Memory B cell (primary cell): Measurements from ENCODE around the gene CTSZ.
"Not testable (repeated sequence)": the region's sequence is repeated elsewhere in the genome, so short reads cannot be mapped to it uniquely, and the experiment has no call there.

Experiments used
- ATAC-seq: fragments of 150-1000 bp; cut with Tn5 transposase; 2 replicates; pipeline ENCODE4 v1.10.0; 2021; ENCODE audit warnings: low read depth, mild to moderate bottlenecking, moderate library complexity
- DNase-seq, 2 donors: peaks; one replicate each; pipeline ENCODE4 v3.0.0; 2022; ENCODE audit warnings: low spot score in 2 of 2
- H3K27ac Mint-ChIP-seq: one replicate; pipeline ENCODE4 v1.8.0; 2022; ENCODE audit warnings: mild to moderate bottlenecking, moderate library complexity, mixed read lengths
- H3K27me3 Mint-ChIP-seq: one replicate; pipeline ENCODE4 v1.8.0; 2022; ENCODE audit warnings: mixed read lengths
- H3K36me3 Mint-ChIP-seq: one replicate; pipeline ENCODE4 v1.8.0; 2022; ENCODE audit warnings: mild to moderate bottlenecking, mixed read lengths
- H3K4me1 Mint-ChIP-seq: one replicate; pipeline ENCODE4 v1.8.0; 2022; ENCODE audit warnings: mixed read lengths
- H3K4me3 Mint-ChIP-seq: one replicate; pipeline ENCODE4 v1.8.0; 2022; ENCODE audit warnings: mild to moderate bottlenecking, moderate library complexity, mixed read lengths
- H3K9me3 Mint-ChIP-seq: one replicate; pipeline ENCODE4 v1.8.0; 2022; ENCODE audit warnings: mixed read lengths

Gene CTSZ

GRCh38 chr20:58978351-58979190 is 28.5 kb downstream of the CTSZ start:
- Mint-ChIP-seq H3K27me3 (no peaks in the 10 kb centered on the region), H3K4me1 (peaks cover 22% of the 10 kb centered on the region), H3K4me3 (no peak overlapping the region), H3K9me3 (peaks cover 6% of the 10 kb centered on the region), H3K36me3 (peaks cover 2% of the 10 kb centered on the region), H3K27ac (no peak overlapping the region)
- DNase-seq (no peak), ATAC-seq (no peak)

- Mint-ChIP-seq H3K27me3 (no peaks in the 10 kb centered on the region), H3K27ac (no peak overlapping the region), H3K9me3 (peaks cover 6% of the 10 kb centered on the region), H3K36me3 (peaks cover 2% of the 10 kb centered on the region), H3K4me3 (no peak overlapping the region), H3K4me1 (peaks cover 14% of the 10 kb centered on the region)
- DNase-seq = no peak
- no peak for ATAC-seq
Observed at GRCh38 chr20:58976061-58976730, 30.9 kb downstream of the CTSZ start.

GRCh38 chr20:58975353-58975752 is 31.7 kb downstream of the CTSZ start:
- H3K27ac Mint-ChIP-seq = no peak overlapping the region
- H3K36me3 Mint-ChIP-seq = peaks cover 2% of the 10 kb centered on the region

GRCh38 chr20:58973866-58974265 is 33.2 kb downstream of the CTSZ start:
- peaks cover 2% of the 10 kb centered on the region for H3K36me3 Mint-ChIP-seq
- H3K27ac Mint-ChIP-seq = no peak overlapping the region
- peaks cover 25% of the 10 kb centered on the region for H3K4me1 Mint-ChIP-seq
- ATAC-seq = no peak
- H3K9me3 Mint-ChIP-seq = peaks cover 6% of the 10 kb centered on the region
- no peak for DNase-seq
- H3K4me3 Mint-ChIP-seq = no peak overlapping the region
- H3K27me3 Mint-ChIP-seq = no peaks in the 10 kb centered on the region

More at GRCh38 chr20:58975353-58975752, 31.7 kb downstream of the CTSZ start:
- Mint-ChIP-seq H3K9me3 (peaks cover 6% of the 10 kb centered on the region), H3K27me3 (no peaks in the 10 kb centered on the region), H3K4me3 (no peak overlapping the region), H3K4me1 (peaks cover 18% of the 10 kb centered on the region)
- no peak for ATAC-seq
- DNase-seq = no peak

GRCh38 chr20:58973179-58973578 is 33.9 kb downstream of the CTSZ start:
- no peak for ATAC-seq
- no peaks in the 10 kb centered on the region for H3K27me3 Mint-ChIP-seq
- peaks cover 19% of the 10 kb centered on the region for H3K4me1 Mint-ChIP-seq
- DNase-seq = no peak
- H3K4me3 Mint-ChIP-seq = no peak overlapping the region
- peaks cover 6% of the 10 kb centered on the region for H3K9me3 Mint-ChIP-seq
- H3K36me3 Mint-ChIP-seq = peaks cover 2% of the 10 kb centered on the region
- H3K27ac Mint-ChIP-seq = no peak overlapping the region

GRCh38 chr20:58971429-58971828 is 35.6 kb downstream of the CTSZ start:
- no peak for ATAC-seq
- Mint-ChIP-seq H3K36me3 (no peaks in the 10 kb centered on the region), H3K9me3 (peaks cover 4% of the 10 kb centered on the region), H3K4me1 (peaks cover 19% of the 10 kb centered on the region), H3K27me3 (no peaks in the 10 kb centered on the region), H3K27ac (no peak overlapping the region), H3K4me3 (no peak overlapping the region)
- no peak for DNase-seq

- Mint-ChIP-seq H3K36me3 (no peaks in the 10 kb centered on the region), H3K27me3 (no peaks in the 10 kb centered on the region), H3K9me3 (peaks cover 1% of the 10 kb centered on the region), H3K4me1 (peaks cover 19% of the 10 kb centered on the region), H3K27ac (peak overlapping the region; percentile 42), H3K4me3 (no peak overlapping the region)
- DNase-seq (no peak), ATAC-seq (peak; percentile 78)
Observed at GRCh38 chr20:58970146-58970545, 36.9 kb downstream of the CTSZ start.

GRCh38 chr20:58969439-58969838 is 37.6 kb downstream of the CTSZ start:
- Mint-ChIP-seq H3K27ac (peak overlapping the region; percentile 42), H3K27me3 (no peaks in the 10 kb centered on the region), H3K36me3 (no peaks in the 10 kb centered on the region), H3K4me1 (peaks cover 19% of the 10 kb centered on the region), H3K4me3 (no peak overlapping the region), H3K9me3 (peaks cover 2% of the 10 kb centered on the region)
- ATAC-seq (no peak), DNase-seq (no peak)

- Mint-ChIP-seq H3K4me1 (peaks cover 12% of the 10 kb centered on the region), H3K9me3 (peaks cover 7% of the 10 kb centered on the region), H3K27ac (no peak overlapping the region), H3K36me3 (peaks cover 5% of the 10 kb centered on the region), H3K4me3 (no peak overlapping the region), H3K27me3 (no peaks in the 10 kb centered on the region)
- DNase-seq (no peak), ATAC-seq (no peak)
Observed at GRCh38 chr20:58967652-58968429, 39.2 kb downstream of the CTSZ start.

- H3K36me3 Mint-ChIP-seq = peaks cover 5% of the 10 kb centered on the region
- H3K27ac Mint-ChIP-seq = no peak overlapping the region
- no peak overlapping the region for H3K4me3 Mint-ChIP-seq
- DNase-seq = no peak
- H3K27me3 Mint-ChIP-seq = no peaks in the 10 kb centered on the region
- H3K4me1 Mint-ChIP-seq = peaks cover 11% of the 10 kb centered on the region
- no peak for ATAC-seq
- H3K9me3 Mint-ChIP-seq = peaks cover 7% of the 10 kb centered on the region
Observed at GRCh38 chr20:58965270-58966064, 41.6 kb downstream of the CTSZ start.

GRCh38 chr20:58963922-58964321 is 43.1 kb downstream of the CTSZ start:
- not testable (repeated sequence) for H3K4me1 Mint-ChIP-seq, H3K36me3 Mint-ChIP-seq, H3K27me3 Mint-ChIP-seq, DNase-seq, ATAC-seq, H3K4me3 Mint-ChIP-seq, H3K27ac Mint-ChIP-seq, H3K9me3 Mint-ChIP-seq

- Mint-ChIP-seq H3K4me3 (no peak overlapping the region), H3K4me1 (peaks cover 2% of the 10 kb centered on the region), H3K36me3 (peaks cover 5% of the 10 kb centered on the region), H3K27ac (no peak overlapping the region), H3K27me3 (peaks cover 3% of the 10 kb centered on the region), H3K9me3 (peaks cover 7% of the 10 kb centered on the region)
- ATAC-seq = no peak
- no peak for DNase-seq
Observed at GRCh38 chr20:58963060-58963584, 43.9 kb downstream of the CTSZ start.

- H3K4me1 Mint-ChIP-seq = peaks cover 2% of the 10 kb centered on the region
- H3K36me3 Mint-ChIP-seq = peaks cover 6% of the 10 kb centered on the region
- H3K27ac Mint-ChIP-seq = no peak overlapping the region
- H3K27me3 Mint-ChIP-seq = peaks cover 3% of the 10 kb centered on the region
- H3K9me3 Mint-ChIP-seq = peaks cover 8% of the 10 kb centered on the region
- H3K4me3 Mint-ChIP-seq = no peak overlapping the region
- ATAC-seq = no peak
- no peak for DNase-seq
Observed at GRCh38 chr20:58959652-58960051, 47.4 kb downstream of the CTSZ start.
